GM23248 (cell line): ENCODE measurements around the gene FUT7.

Source experiments
- EZH2 ChIP-seq: fragments of 200-600 bp; sonication (generic); IDR thresholded peaks from 2 replicates; pipeline ENCODE4 v1.6.1; 2018; ENCODE audit warnings: antibody characterized with exemption, mild to moderate bottlenecking; ENCODE audit not compliant: insufficient read depth, poor library complexity, severe bottlenecking
- EZH2phosphoT487 ChIP-seq: fragments of 200-600 bp; sonication (generic); IDR thresholded peaks from 2 replicates; pipeline ENCODE4 v1.6.1; 2018; ENCODE audit warnings: antibody characterized with exemption, moderate library complexity, mild to moderate bottlenecking, low read depth; ENCODE audit not compliant: insufficient read depth

DNA sequence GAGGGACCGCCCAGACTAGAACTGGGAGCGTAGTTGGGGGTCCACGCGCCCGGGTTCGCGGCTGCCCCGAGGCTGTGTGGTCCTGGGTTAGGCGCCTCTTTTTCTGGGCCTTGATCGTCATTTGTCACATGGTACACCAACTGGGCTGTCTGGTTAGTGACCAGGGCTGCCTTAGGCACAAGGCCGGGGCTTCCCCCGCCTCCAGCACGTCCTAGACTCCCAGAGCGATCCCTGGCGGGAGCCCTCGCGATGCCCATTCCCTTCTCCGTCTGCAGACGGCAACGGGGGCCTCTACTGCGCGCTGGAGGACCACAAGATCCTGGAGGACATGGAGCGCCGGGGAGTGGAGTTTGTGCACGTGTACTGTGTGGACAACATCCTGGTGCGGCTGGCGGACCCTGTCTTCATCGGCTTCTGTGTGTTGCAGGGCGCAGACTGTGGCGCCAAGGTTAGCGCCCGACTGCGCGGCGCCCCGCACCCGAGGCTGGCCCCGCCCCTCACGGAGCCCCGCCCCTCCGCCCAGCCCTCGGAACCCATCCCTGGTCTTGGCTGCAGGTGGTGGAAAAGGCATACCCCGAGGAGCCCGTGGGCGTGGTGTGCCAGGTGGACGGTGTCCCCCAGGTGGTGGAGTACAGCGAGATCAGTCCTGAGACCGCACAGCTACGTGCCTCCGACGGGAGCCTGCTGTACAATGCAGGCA lies 47.0 kb upstream of the FUT7 start:
- TF ChIP-seq EZH2, result no peak
- no peak for TF ChIP-seq EZH2phosphoT487
